ENCODE measurements around the gene MT1M.

GRCh38 chr16:56652600-56652999, 20.1 kb downstream of the MT1M start:
- TF ChIP-seq CTCF (conservative IDR thresholded peaks at IDR 0.05; ENCODE audit: low read depth, low read length), result no peak
- no peak for TF ChIP-seq EZH2 (IDR thresholded peaks at IDR 0.05; ENCODE audit: borderline replicate concordance, low read depth, low read length, poor library complexity, severe bottlenecking)
